Measurements from ENCODE around the gene PARD3.

PARD3 gene

GRCh38 chr10:34207343-34207742, 607.8 kb downstream of the PARD3 start:
- no peaks in the 10 kb centered on the region for H3K36me3 ChIP-seq (ENCODE audit: control insufficient read depth, low read depth, low read length)
- no peaks in the 10 kb centered on the region for H3K9me3 ChIP-seq (ENCODE audit: control insufficient read depth, low read depth, low read length)
- no peak overlapping the region for H3K9ac ChIP-seq (ENCODE audit: low read length)
- H3K27ac ChIP-seq (ENCODE audit: low read length): no peak overlapping the region
- H3K4me1 ChIP-seq (ENCODE audit: control insufficient read depth, low read depth, low read length): peaks cover 13% of the 10 kb centered on the region
- H3K4me3 ChIP-seq (ENCODE audit: low read length): no peak overlapping the region
- H3K27me3 ChIP-seq (ENCODE audit: control insufficient read depth, insufficient read depth, low read length): no peaks in the 10 kb centered on the region

DNA sequence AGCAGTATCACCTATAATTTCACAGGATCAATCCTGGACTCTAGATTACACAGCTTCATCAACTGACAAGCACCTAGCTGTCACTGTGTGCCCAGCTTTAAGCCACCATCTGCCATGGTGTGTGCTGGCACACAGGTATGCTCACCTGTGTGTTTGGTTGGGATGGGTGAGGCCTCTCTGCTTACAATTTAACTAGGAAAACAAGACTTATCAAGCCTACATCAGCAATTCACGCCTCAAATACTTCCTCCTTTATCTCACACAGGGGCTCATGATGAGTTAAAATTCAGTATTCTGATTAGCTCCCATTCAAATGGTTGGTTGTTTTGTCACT, 608.2 kb downstream of the PARD3 start:
- Histone ChIP-seq H3K9me3 (ENCODE audit: control insufficient read depth, low read depth, low read length) (no peaks in the 10 kb centered on the region), H3K27me3 (ENCODE audit: control insufficient read depth, insufficient read depth, low read length) (no peaks in the 10 kb centered on the region), H3K4me1 (ENCODE audit: control insufficient read depth, low read depth, low read length) (peaks cover 13% of the 10 kb centered on the region), H3K36me3 (ENCODE audit: control insufficient read depth, low read depth, low read length) (no peaks in the 10 kb centered on the region), H3K9ac (ENCODE audit: low read length) (no peak overlapping the region), H3K27ac (ENCODE audit: low read length) (no peak overlapping the region), H3K4me3 (ENCODE audit: low read length) (no peak overlapping the region)

DNA sequence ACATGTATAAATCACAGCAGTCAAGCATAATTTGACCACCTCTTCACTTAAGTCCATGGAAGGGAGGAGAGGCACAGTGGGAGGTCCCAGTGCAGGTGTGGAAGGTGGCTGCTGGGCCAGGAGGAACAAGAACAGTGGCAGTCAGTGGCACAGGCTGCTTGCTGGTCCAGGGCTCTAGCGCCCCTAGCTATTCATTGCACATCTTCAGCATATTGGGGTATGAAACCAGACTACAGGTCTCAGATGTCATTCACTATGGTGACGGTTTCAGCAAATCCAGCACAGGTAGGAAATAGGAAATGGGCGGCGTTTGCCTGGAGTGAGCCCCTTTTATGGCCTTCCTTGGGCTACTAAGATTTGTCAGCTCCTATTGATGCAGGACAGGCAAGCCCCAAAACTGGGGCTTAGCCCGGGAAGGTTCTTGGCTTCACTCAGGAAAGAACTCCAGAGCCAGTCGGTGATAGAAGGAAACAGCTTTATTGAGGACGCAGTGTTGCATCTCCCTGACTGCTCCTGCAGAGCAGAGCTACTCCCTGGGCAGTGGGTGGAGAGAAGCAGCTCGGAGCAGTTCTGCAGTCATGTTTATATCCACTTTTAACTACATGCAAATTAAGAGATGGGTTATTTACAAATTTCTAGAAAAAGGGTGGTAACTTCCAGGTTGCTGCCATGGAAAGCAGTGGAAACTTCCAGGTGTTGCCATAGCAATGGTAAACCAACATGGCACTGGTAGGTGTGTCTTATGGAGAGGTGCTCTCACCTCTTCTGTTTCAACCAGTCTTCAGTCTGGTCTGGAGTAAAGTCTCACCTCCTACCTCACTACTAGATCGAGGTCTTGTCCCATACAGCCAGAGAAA, 608.8 kb downstream of the PARD3 start:
- Histone ChIP-seq H3K9ac (ENCODE audit: low read length) (no peak overlapping the region), H3K9me3 (ENCODE audit: control insufficient read depth, low read depth, low read length) (no peaks in the 10 kb centered on the region), H3K36me3 (ENCODE audit: control insufficient read depth, low read depth, low read length) (no peaks in the 10 kb centered on the region), H3K27ac (ENCODE audit: low read length) (no peak overlapping the region), H3K27me3 (ENCODE audit: control insufficient read depth, insufficient read depth, low read length) (no peaks in the 10 kb centered on the region), H3K4me3 (ENCODE audit: low read length) (no peak overlapping the region), H3K4me1 (ENCODE audit: control insufficient read depth, low read depth, low read length) (peaks cover 13% of the 10 kb centered on the region)

- no peak overlapping the region for H3K27ac ChIP-seq (ENCODE audit: low read length)
- no peaks in the 10 kb centered on the region for H3K36me3 ChIP-seq (ENCODE audit: control insufficient read depth, low read depth, low read length)
- H3K9ac ChIP-seq (ENCODE audit: low read length): no peak overlapping the region
- peaks cover 13% of the 10 kb centered on the region for H3K4me1 ChIP-seq (ENCODE audit: control insufficient read depth, low read depth, low read length)
- H3K9me3 ChIP-seq (ENCODE audit: control insufficient read depth, low read depth, low read length): no peaks in the 10 kb centered on the region
- H3K4me3 ChIP-seq (ENCODE audit: low read length): no peak overlapping the region
- H3K27me3 ChIP-seq (ENCODE audit: control insufficient read depth, insufficient read depth, low read length): no peaks in the 10 kb centered on the region
Measured at GRCh38 chr10:34205452-34205851, 609.6 kb downstream of the PARD3 start.

- H3K27me3 ChIP-seq (ENCODE audit: control insufficient read depth, insufficient read depth, low read length): no peaks in the 10 kb centered on the region
- H3K4me1 ChIP-seq (ENCODE audit: control insufficient read depth, low read depth, low read length): peaks cover 13% of the 10 kb centered on the region
- H3K9me3 ChIP-seq (ENCODE audit: control insufficient read depth, low read depth, low read length): no peaks in the 10 kb centered on the region
- no peaks in the 10 kb centered on the region for H3K36me3 ChIP-seq (ENCODE audit: control insufficient read depth, low read depth, low read length)
- no peak overlapping the region for H3K27ac ChIP-seq (ENCODE audit: low read length)
- H3K9ac ChIP-seq (ENCODE audit: low read length): no peak overlapping the region
- no peak overlapping the region for H3K4me3 ChIP-seq (ENCODE audit: low read length)
Measured at GRCh38 chr10:34203966-34204630, 611.0 kb downstream of the PARD3 start.

DNA sequence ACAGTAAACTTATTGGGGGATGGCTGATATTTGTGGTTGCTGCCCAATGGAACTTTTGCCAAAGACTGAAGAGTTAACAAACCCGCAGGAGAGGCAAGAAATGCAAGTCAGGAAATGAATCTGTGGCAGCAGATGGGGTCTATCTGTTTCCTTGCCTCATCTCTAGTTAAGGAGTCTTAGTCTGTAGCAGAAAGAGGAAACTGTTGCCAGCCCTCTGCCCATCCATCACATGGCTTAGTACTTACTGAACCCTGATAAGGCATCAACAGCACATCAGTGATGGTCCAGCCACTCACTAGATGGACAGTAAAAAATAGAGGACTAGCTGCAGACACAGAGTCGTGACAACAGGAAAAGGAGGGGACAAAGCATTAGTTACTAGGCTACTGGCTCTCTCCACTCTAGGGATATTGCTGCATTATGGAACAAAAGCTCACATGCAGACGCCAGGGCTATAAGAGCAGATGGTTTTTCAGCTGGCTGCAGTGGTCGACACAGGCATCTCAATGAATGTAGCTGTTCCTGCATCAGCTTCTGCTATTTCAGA, 614.7 kb downstream of the PARD3 start:
- Histone ChIP-seq H3K4me1 (ENCODE audit: control insufficient read depth, low read depth, low read length) (no peaks in the 10 kb centered on the region), H3K27ac (ENCODE audit: low read length) (no peak overlapping the region), H3K4me3 (ENCODE audit: low read length) (no peak overlapping the region), H3K36me3 (ENCODE audit: control insufficient read depth, low read depth, low read length) (no peaks in the 10 kb centered on the region), H3K9me3 (ENCODE audit: control insufficient read depth, low read depth, low read length) (no peaks in the 10 kb centered on the region), H3K27me3 (ENCODE audit: control insufficient read depth, insufficient read depth, low read length) (no peaks in the 10 kb centered on the region), H3K9ac (ENCODE audit: low read length) (no peak overlapping the region)

DNA sequence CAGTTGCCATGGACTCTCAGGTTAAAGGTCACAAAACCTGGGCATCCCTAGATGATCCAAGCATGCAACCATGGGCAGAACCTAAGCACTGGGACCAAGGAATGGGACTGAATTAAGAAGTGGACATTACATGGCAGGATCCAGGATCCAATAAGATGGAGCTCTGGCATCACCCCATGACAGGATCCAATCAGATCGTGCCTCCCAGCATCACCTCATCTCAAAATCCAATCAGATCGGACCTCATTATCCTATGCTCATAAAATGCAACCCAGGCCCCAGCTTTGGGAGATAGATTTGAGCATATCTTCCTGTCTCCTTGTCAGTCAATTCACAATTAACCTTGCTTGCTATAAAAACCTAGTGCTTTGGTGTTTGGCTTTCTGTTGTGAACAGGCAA, 616.1 kb downstream of the PARD3 start:
- Histone ChIP-seq H3K27ac (ENCODE audit: low read length) (no peak overlapping the region), H3K36me3 (ENCODE audit: control insufficient read depth, low read depth, low read length) (no peaks in the 10 kb centered on the region), H3K27me3 (ENCODE audit: control insufficient read depth, insufficient read depth, low read length) (no peaks in the 10 kb centered on the region), H3K4me1 (ENCODE audit: control insufficient read depth, low read depth, low read length) (no peaks in the 10 kb centered on the region), H3K9me3 (ENCODE audit: control insufficient read depth, low read depth, low read length) (no peaks in the 10 kb centered on the region), H3K4me3 (ENCODE audit: low read length) (no peak overlapping the region), H3K9ac (ENCODE audit: low read length) (no peak overlapping the region)

GRCh38 chr10:34196058-34196433, 619.0 kb downstream of the PARD3 start:
- no peaks in the 10 kb centered on the region for H3K36me3 ChIP-seq (ENCODE audit: control insufficient read depth, low read depth, low read length)
- H3K9ac ChIP-seq (ENCODE audit: low read length): no peak overlapping the region
- no peaks in the 10 kb centered on the region for H3K27me3 ChIP-seq (ENCODE audit: control insufficient read depth, insufficient read depth, low read length)
- H3K9me3 ChIP-seq (ENCODE audit: control insufficient read depth, low read depth, low read length): no peaks in the 10 kb centered on the region
- no peak overlapping the region for H3K27ac ChIP-seq (ENCODE audit: low read length)
- H3K4me1 ChIP-seq (ENCODE audit: control insufficient read depth, low read depth, low read length): peaks cover 3% of the 10 kb centered on the region
- H3K4me3 ChIP-seq (ENCODE audit: low read length): no peak overlapping the region

DNA sequence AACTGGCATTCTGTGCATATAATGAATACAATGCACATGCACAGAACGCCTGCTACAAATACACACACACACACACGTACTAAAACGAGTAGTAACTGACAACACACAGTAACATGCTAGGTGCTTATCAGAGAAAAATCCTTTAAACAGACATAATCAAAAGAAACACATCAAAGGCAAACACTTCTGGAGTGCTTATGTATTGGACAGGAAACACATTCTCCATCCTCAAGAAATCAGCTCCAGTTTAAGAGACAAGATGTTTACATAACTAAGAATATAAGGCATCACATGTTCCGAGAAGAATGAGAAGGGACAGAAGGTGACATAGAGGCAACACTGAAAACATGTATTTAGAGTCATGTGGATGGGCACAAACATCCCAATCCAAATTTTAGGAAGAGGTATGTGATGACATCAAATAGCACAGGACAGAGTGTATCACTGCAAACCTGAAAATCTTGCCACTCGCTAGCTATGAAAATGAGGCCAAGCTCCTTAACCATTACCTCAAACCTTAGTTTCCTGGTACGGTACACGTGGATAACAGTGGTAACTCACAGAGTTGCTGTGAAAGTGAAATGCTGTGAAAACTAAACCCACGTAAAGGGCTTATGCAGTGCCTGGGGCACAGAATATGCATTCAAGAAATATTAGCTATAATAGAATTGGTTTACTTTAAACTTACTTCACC, 619.6 kb downstream of the PARD3 start:
- Histone ChIP-seq H3K27ac (ENCODE audit: low read length) (no peak overlapping the region), H3K4me3 (ENCODE audit: low read length) (no peak overlapping the region), H3K4me1 (ENCODE audit: control insufficient read depth, low read depth, low read length) (peaks cover 7% of the 10 kb centered on the region), H3K9ac (ENCODE audit: low read length) (no peak overlapping the region), H3K9me3 (ENCODE audit: control insufficient read depth, low read depth, low read length) (no peaks in the 10 kb centered on the region), H3K27me3 (ENCODE audit: control insufficient read depth, insufficient read depth, low read length) (no peaks in the 10 kb centered on the region), H3K36me3 (ENCODE audit: control insufficient read depth, low read depth, low read length) (no peaks in the 10 kb centered on the region)

- no peaks in the 10 kb centered on the region for H3K36me3 ChIP-seq (ENCODE audit: control insufficient read depth, low read depth, low read length)
Measured at GRCh38 chr10:34193931-34194626, 621.0 kb downstream of the PARD3 start.

GRCh38 chr10:34192646-34193045, 622.5 kb downstream of the PARD3 start:
- Histone ChIP-seq H3K36me3 (ENCODE audit: control insufficient read depth, low read depth, low read length) (no peaks in the 10 kb centered on the region), H3K4me3 (ENCODE audit: low read length) (no peak overlapping the region), H3K27ac (ENCODE audit: low read length) (no peak overlapping the region), H3K4me1 (ENCODE audit: control insufficient read depth, low read depth, low read length) (peaks cover 16% of the 10 kb centered on the region), H3K27me3 (ENCODE audit: control insufficient read depth, insufficient read depth, low read length) (no peaks in the 10 kb centered on the region), H3K9me3 (ENCODE audit: control insufficient read depth, low read depth, low read length) (no peaks in the 10 kb centered on the region), H3K9ac (ENCODE audit: low read length) (no peak overlapping the region)

More at GRCh38 chr10:34193931-34194626, 621.0 kb downstream of the PARD3 start:
- Histone ChIP-seq H3K27ac (ENCODE audit: low read length) (no peak overlapping the region), H3K27me3 (ENCODE audit: control insufficient read depth, insufficient read depth, low read length) (no peaks in the 10 kb centered on the region), H3K4me3 (ENCODE audit: low read length) (no peak overlapping the region), H3K4me1 (ENCODE audit: control insufficient read depth, low read depth, low read length) (peaks cover 9% of the 10 kb centered on the region), H3K9me3 (ENCODE audit: control insufficient read depth, low read depth, low read length) (no peaks in the 10 kb centered on the region), H3K9ac (ENCODE audit: low read length) (no peak overlapping the region)

All from iPS-18a (cell line).